HCT116 (cell line): ENCODE measurements around the gene CD320. TPM values are rescaled to one million over a fixed set of nuclear protein-coding genes. Genes with fewer than 3 reads are reported as not detected.

Experiments used
- ATAC-seq: fragments of 200-7000 bp; cut with Tn5 transposase; 2 replicates; pipeline ENCODE4 v1.9.1; 2020; ENCODE audit warnings: mild to moderate bottlenecking, moderate library complexity
- BruUV-seq: library from RNA; stranded (reverse); fragments of 400-500 nt; replicated peaks from 2 replicates; lab custom pipeline; 2021; lab: Mats Ljungman, UMichigan
- CTCF ChIA-PET: fragments of 300-600 bp; sonication (Branson Sonifier 250); formaldehyde crosslinking; loops from one replicate; lab custom pipeline; 2021; ENCODE audit warnings: antibody characterized with exemption; lab: Charles Lee
- POLR2A ChIA-PET: fragments of 300-600, 350-600 bp; sonication (Branson Sonifier 250); formaldehyde crosslinking; loops from one replicate; lab custom pipeline; 2021; ENCODE audit warnings: antibody characterized with exemption; lab: Charles Lee
- RAD21 ChIA-PET, 2 experiments: fragments of 300-600 bp; sonication (Branson Sonifier 250); formaldehyde crosslinking; loops; one replicate each; lab custom pipeline; 2023; ENCODE audit warnings: low total read pairs in 2 of 2; ENCODE audit not compliant: uncharacterized antibody in 2 of 2, unreplicated experiment in 2 of 2, low non-redundant PET in 1 of 2; lab: Charles Lee
- DNase-seq: peaks from one replicate; pipeline ENCODE4 v3.0.0-alpha.2; 2010; ENCODE audit warnings: low read depth, low spot score
- H2AFZ ChIP-seq: fragments of 200-600 bp; shearing (Covaris generic), sonication (generic); 2 replicates; pipeline ENCODE4 v1.6.1; 2017; ENCODE audit warnings: low read depth, mixed run types, mixed read lengths, antibody characterized with exemption, low read length; ENCODE audit not compliant: poor library complexity, severe bottlenecking
- H3K27ac ChIP-seq: 2 replicates; pipeline ENCODE4 v1.5.1; 2012; ENCODE audit warnings: low read depth, low read length
- H3K27me3 ChIP-seq: fragments of 200-600 bp; sonication (generic); 2 replicates; pipeline ENCODE4 v1.6.1; 2016; ENCODE audit warnings: mixed run types, low read length, mixed read lengths; ENCODE audit not compliant: insufficient read depth
- H3K36me3 ChIP-seq, 2 experiments: fragments of 200-500 bp in 1 of 2; fragments of 200-600 bp in 1 of 2; sonication (Bioruptor generic) in 1 of 2; sonication (generic) in 1 of 2; 2 replicates each; pipeline versions ENCODE4 v1.5.1 to v1.6.1; 2014 to 2016; ENCODE audit warnings: low read length in 2 of 2, inconsistent platforms in 1 of 2, mixed read lengths in 1 of 2, mixed run types in 1 of 2; ENCODE audit not compliant: insufficient read depth in 2 of 2, control insufficient read depth in 1 of 2
- H3K4me1 ChIP-seq, 2 experiments: fragments of 200-600 bp in 1 of 2; sonication (generic) in 1 of 2; 2 replicates each; pipeline versions ENCODE4 v1.5.1 to v1.6.1; 2012 to 2017; ENCODE audit warnings: low read length in 2 of 2, inconsistent platforms in 1 of 2, mild to moderate bottlenecking in 1 of 2, mixed read lengths in 1 of 2, mixed run types in 1 of 2, moderate library complexity in 1 of 2; ENCODE audit not compliant: insufficient read depth in 2 of 2, control insufficient read depth in 1 of 2
- H3K4me2 ChIP-seq: fragments of 200-600 bp; sonication (generic); 2 replicates; pipeline ENCODE4 v1.6.1; 2017; ENCODE audit warnings: mixed run types, low read length, mixed read lengths
- H3K4me3 ChIP-seq, 2 experiments: fragments of 200-600 bp in 1 of 2; sonication (generic) in 1 of 2; replicated peaks in 1 of 2; 2 replicates each; pipeline ENCODE4 v1.5.1; 2011 to 2016; ENCODE audit warnings: low read length in 2 of 2, control low read depth in 1 of 2, low read depth in 1 of 2, mild to moderate bottlenecking in 1 of 2, mixed read lengths in 1 of 2, mixed run types in 1 of 2
- H3K79me2 ChIP-seq: fragments of 200-600 bp; sonication (generic); 2 replicates; pipeline ENCODE4 v1.6.1; 2017; ENCODE audit warnings: mild to moderate bottlenecking, mixed run types, low read length, moderate library complexity, mixed read lengths; ENCODE audit not compliant: insufficient read depth
- H3K9ac ChIP-seq: fragments of 200-600 bp; sonication (generic); 2 replicates; pipeline ENCODE4 v1.6.1; 2016; ENCODE audit warnings: low read length, mixed read lengths
- H3K9me2 ChIP-seq: fragments of 200-600 bp; sonication (generic), shearing (Covaris generic); 2 replicates; pipeline ENCODE4 v1.6.1; 2017; ENCODE audit warnings: mixed run types, mild to moderate bottlenecking, moderate library complexity; ENCODE audit not compliant: insufficient read depth
- H3K9me3 ChIP-seq, 2 experiments: fragments of 200-500 bp in 1 of 2; fragments of 200-600 bp in 1 of 2; sonication (Bioruptor generic) in 1 of 2; sonication (generic) in 1 of 2; 2 replicates each; pipeline ENCODE4 v1.6.1; 2014 to 2017; ENCODE audit warnings: low read length in 2 of 2, mixed read lengths in 2 of 2, inconsistent platforms in 1 of 2, low read depth in 1 of 2, mild to moderate bottlenecking in 1 of 2, mixed run types in 1 of 2, moderate library complexity in 1 of 2; ENCODE audit not compliant: control insufficient read depth in 1 of 2, insufficient read depth in 1 of 2
- H4K20me1 ChIP-seq: fragments of 200-600 bp; sonication (generic), shearing (Covaris generic); 2 replicates; pipeline ENCODE4 v1.6.1; 2017; ENCODE audit warnings: mixed run types, mild to moderate bottlenecking, moderate library complexity; ENCODE audit not compliant: insufficient read depth
- ATF3 ChIP-seq: IDR thresholded peaks from 2 replicates; pipeline ENCODE4 v1.6.1; 2012
- CBX3 ChIP-seq: IDR thresholded peaks from 2 replicates; pipeline ENCODE4 v1.6.1; 2012; ENCODE audit warnings: low read depth
- CEBPB ChIP-seq: IDR thresholded peaks from 2 replicates; pipeline ENCODE4 v1.6.1; 2012; ENCODE audit warnings: low read depth
- EGR1 ChIP-seq: IDR thresholded peaks from 2 replicates; pipeline ENCODE4 v1.6.1; 2012; ENCODE audit warnings: low read depth
- ELF1 ChIP-seq: IDR thresholded peaks from 2 replicates; pipeline ENCODE4 v1.6.1; 2012; ENCODE audit warnings: low read depth, borderline replicate concordance
- EZH2phosphoT487 ChIP-seq: fragments of 200-600 bp; IDR thresholded peaks from 2 replicates; pipeline ENCODE4 v1.6.1; 2018; ENCODE audit warnings: antibody characterized with exemption, borderline replicate concordance
- JUND ChIP-seq: IDR thresholded peaks from 2 replicates; pipeline ENCODE4 v1.6.1; 2012
- POLR2AphosphoS5 ChIP-seq: IDR thresholded peaks from 2 replicates; pipeline ENCODE4 v1.6.1; 2011; ENCODE audit warnings: mild to moderate bottlenecking, low read depth, low read length, moderate library complexity
- SIN3A ChIP-seq: IDR thresholded peaks from 2 replicates; pipeline ENCODE4 v1.6.1; 2012; ENCODE audit warnings: low read depth
- SP1 ChIP-seq: IDR thresholded peaks from 2 replicates; pipeline ENCODE4 v1.6.1; 2012; ENCODE audit warnings: low read depth
- SRF ChIP-seq: IDR thresholded peaks from 2 replicates; pipeline ENCODE4 v1.6.1; 2012; ENCODE audit warnings: low read depth
- TCF7L2 ChIP-seq: IDR thresholded peaks from 2 replicates; pipeline ENCODE4 v1.7.0; 2011; ENCODE audit warnings: borderline replicate concordance, inconsistent platforms; ENCODE audit not compliant: insufficient read depth, insufficient read length; ENCODE audit errors: extremely low read depth
- ZBTB33 ChIP-seq: IDR thresholded peaks from 2 replicates; pipeline ENCODE4 v1.6.1; 2011; ENCODE audit warnings: mild to moderate bottlenecking, low read length, moderate library complexity; ENCODE audit not compliant: insufficient replicate concordance; ENCODE audit errors: extremely low read depth
- ZFX ChIP-seq: fragments of 450-650 bp; IDR thresholded peaks from 2 replicates; pipeline ENCODE4 v1.6.1; 2017
- ZNF274 ChIP-seq: fragments of 200-500 bp; sonication (Bioruptor generic); IDR thresholded peaks from 2 replicates; pipeline ENCODE4 v1.6.1; 2014; ENCODE audit warnings: mild to moderate bottlenecking, low read depth, low read length, inconsistent platforms
- intact Hi-C: fragments of 100-400 bp; cut with micrococcal nuclease; formaldehyde crosslinking; loops from 2 replicates; pipeline ENCODE4 v1.10.0; 2022
- total RNA-seq: library from RNA; stranded (reverse); gene quantifications from one replicate; pipeline ENCODE4 v1.2.1, GENCODE V29; 2021; ENCODE audit not compliant: unreplicated experiment
- TF ChIP-seq, protein P1 (sequence below): IDR thresholded peaks from 2 replicates; pipeline ENCODE4 v1.6.1; 2012; ENCODE audit warnings: low read depth

CD320 gene
- total RNA-seq, 1 experiment from 2014 or later: 86.2 TPM

DNA sequence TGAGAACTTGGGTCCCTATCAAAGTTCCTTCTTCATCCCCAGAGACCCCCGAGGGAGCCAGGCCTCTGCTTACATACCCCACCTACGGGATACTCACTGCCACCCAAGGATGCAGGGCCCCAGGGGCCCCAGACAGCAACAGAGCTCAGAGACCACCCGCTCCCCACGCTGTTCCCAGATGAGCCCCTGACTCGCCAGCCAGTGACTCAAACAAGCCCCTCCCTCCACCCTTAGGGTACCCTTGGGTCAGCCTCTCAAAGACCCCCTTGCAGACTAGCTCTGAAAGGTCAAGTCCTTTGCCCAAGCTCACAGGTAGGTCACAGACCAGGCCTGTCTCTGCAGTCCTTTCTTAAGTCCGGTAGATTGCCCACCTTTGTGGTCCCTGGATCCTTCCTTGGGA, 45.7 kb downstream of the CD320 start:
- no TSS peak for BruUV-seq
- ChIA-PET POLR2A (no interaction called here), RAD21 (no interaction called here), CTCF (no interaction called here)
- Histone ChIP-seq H3K9me3 (no peaks in the 10 kb centered on the region), H3K27me3 (no peaks in the 10 kb centered on the region), H3K4me3 (no peak overlapping the region)
- no peak for DNase-seq
- TF ChIP-seq JUND (no peak), SRF (no peak), ATF3 (no peak), CEBPB (no peak), EGR1 (no peak), POLR2AphosphoS5 (no peak), SP1 (no peak), SIN3A (no peak)
- TF ChIP-seq, all 23 proteins: peak for 0
- Histone ChIP-seq H3K79me2 (no peaks in the 10 kb centered on the region), H3K4me1 (peaks cover 6 to 19% of the 10 kb centered on the region in 2 experiments), H3K27ac (no peak overlapping the region), H3K9ac (no peak overlapping the region), H3K4me2 (no peak overlapping the region), H3K36me3 (no peaks in the 10 kb centered on the region), H3K9me2 (no peaks in the 10 kb centered on the region), H2AFZ (no peak overlapping the region), H4K20me1 (no peaks in the 10 kb centered on the region)
- intact Hi-C loops: loop anchor here (10.0 kb wide), 1 partner anchor 312 kb away; the partner anchor contains the start of gene MYO1F
- ATAC-seq: no peak

DNA sequence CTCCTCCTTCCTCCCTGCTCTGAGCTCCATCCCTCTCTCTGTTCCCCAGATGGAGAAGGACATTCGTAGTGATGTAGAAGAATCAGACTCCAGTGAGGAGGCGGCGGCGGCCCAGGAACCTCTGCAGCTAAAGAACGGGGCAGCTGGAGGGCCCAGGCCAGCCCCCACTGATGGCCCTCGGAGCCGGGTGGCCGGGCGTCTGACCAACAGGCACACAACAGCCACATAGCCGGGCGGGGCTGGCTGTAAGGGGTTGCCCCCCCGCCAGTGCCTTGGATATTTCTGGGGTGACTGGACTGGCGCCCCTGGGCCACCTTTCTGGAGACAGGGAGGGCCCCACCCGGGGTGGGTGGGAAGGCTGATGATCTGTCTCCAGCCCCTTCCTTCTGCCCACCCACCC, 46.3 kb downstream of the CD320 start:
- Histone ChIP-seq H3K27ac (no peak overlapping the region), H2AFZ (no peak overlapping the region), H3K9me3 (no peaks in the 10 kb centered on the region), H3K79me2 (no peaks in the 10 kb centered on the region), H3K9me2 (no peaks in the 10 kb centered on the region)
- ChIA-PET RAD21 (no interaction called here), CTCF (no interaction called here)
- DNase-seq: no peak
- ATAC-seq: no peak
- TF ChIP-seq CBX3 (no peak), SIN3A (no peak), POLR2AphosphoS5 (no peak), TCF7L2 (no peak), ZBTB33 (no peak), EGR1 (no peak), ELF1 (no peak), EZH2phosphoT487 (no peak), ZNF274 (no peak), ATF3 (no peak), ZFX (no peak)
- TF ChIP-seq, protein P1, sequence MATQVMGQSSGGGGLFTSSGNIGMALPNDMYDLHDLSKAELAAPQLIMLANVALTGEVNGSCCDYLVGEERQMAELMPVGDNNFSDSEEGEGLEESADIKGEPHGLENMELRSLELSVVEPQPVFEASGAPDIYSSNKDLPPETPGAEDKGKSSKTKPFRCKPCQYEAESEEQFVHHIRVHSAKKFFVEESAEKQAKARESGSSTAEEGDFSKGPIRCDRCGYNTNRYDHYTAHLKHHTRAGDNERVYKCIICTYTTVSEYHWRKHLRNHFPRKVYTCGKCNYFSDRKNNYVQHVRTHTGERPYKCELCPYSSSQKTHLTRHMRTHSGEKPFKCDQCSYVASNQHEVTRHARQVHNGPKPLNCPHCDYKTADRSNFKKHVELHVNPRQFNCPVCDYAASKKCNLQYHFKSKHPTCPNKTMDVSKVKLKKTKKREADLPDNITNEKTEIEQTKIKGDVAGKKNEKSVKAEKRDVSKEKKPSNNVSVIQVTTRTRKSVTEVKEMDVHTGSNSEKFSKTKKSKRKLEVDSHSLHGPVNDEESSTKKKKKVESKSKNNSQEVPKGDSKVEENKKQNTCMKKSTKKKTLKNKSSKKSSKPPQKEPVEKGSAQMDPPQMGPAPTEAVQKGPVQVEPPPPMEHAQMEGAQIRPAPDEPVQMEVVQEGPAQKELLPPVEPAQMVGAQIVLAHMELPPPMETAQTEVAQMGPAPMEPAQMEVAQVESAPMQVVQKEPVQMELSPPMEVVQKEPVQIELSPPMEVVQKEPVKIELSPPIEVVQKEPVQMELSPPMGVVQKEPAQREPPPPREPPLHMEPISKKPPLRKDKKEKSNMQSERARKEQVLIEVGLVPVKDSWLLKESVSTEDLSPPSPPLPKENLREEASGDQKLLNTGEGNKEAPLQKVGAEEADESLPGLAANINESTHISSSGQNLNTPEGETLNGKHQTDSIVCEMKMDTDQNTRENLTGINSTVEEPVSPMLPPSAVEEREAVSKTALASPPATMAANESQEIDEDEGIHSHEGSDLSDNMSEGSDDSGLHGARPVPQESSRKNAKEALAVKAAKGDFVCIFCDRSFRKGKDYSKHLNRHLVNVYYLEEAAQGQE: no peak
- TF ChIP-seq, all 23 proteins: peak for 0
- Histone ChIP-seq H3K27me3 (no peaks in the 10 kb centered on the region), H4K20me1 (no peaks in the 10 kb centered on the region), H3K4me2 (no peak overlapping the region), H3K36me3 (no peaks in the 10 kb centered on the region), H3K4me3 (no peak overlapping the region), H3K9ac (no peak overlapping the region), H3K4me1 (peaks cover 9 to 25% of the 10 kb centered on the region in 2 experiments)
- POLR2A ChIA-PET: no interaction called here
- intact Hi-C loops: loop anchor here (10.0 kb wide), 1 partner anchor 313 kb away; the partner anchor contains the start of gene MYO1F
- BruUV-seq: no TSS peak
